Urinary bladder (tissue), 4 donors: ENCODE data around the gene AACS. TPM values are rescaled to one million over a fixed set of nuclear protein-coding genes. Genes with fewer than 3 reads are reported as not detected.

Experiments
- DNase-seq: peaks from one replicate; pipeline ENCODE4 v3.0.0-alpha.2; 2015; ENCODE audit errors: extremely low spot score
- H3K27ac ChIP-seq: one replicate; pipeline ENCODE4 v1.5.1; 2013; ENCODE audit warnings: low read depth, mild to moderate bottlenecking, moderate library complexity
- H3K36me3 ChIP-seq: one replicate; pipeline ENCODE4 v1.6.1; 2013; ENCODE audit warnings: mild to moderate bottlenecking, moderate library complexity; ENCODE audit not compliant: insufficient read depth
- H3K4me1 ChIP-seq: one replicate; pipeline ENCODE4 v1.6.1; 2013; ENCODE audit warnings: mild to moderate bottlenecking, moderate library complexity; ENCODE audit not compliant: insufficient read depth
- H3K4me3 ChIP-seq: one replicate; pipeline ENCODE4 v1.5.1; 2013; ENCODE audit warnings: low read depth, low read length
- WGBS: extraction: QIAGEN DNeasy Blood & Tissue Kit; methylation state at CpG from one replicate; pipeline ENCODE4 v1.1.7; 2013; 5-methylcytosine and 5-hydroxymethylcytosine counted together
- polyA plus RNA-seq: library from polyadenylated mRNA; stranded (reverse); fragments of 200-250 nt; gene quantifications from one replicate; pipeline ENCODE4 v1.2.3, GENCODE V29; 2013
- total RNA-seq: library from RNA; depleted of rRNA; stranded (reverse); fragments of >200 nt; gene quantifications from one replicate; pipeline ENCODE4 v1.2.3, GENCODE V29; 2014
- donor health status: healthy with polysubstance abuse.
- donor health status: healthy.

The AACS gene
- total and polyA plus RNA-seq, 2 donors = 14.1 to 14.9 TPM

DNA sequence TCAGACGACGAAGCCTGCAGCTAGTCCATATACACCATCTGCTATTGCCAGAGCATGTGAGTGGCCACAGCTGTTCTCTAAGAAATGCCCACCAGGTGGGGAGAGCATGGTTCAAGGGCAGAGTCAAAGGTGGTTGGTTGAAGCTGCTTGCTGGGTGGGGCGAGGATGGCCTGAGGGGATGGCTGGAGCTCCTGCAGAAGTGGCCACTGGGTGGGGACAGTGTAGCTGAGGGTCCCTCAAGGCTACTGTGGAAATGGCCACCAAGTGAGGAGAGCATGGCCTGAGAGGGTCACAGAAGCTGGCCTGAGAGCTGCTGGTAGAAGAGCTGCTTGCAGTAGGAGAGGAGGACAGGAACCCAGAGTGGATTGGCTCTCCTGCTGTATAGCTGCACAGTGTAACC, 102.4 kb downstream of the AACS start:
- H3K4me3 ChIP-seq = no peak overlapping the region
- 83% methylated on average over 3 of the region's 3 CpGs for WGBS
- no peaks in the 10 kb centered on the region for H3K4me1 ChIP-seq
- no peak for DNase-seq
- H3K36me3 ChIP-seq = no peaks in the 10 kb centered on the region
- H3K27ac ChIP-seq = no peak overlapping the region

DNA sequence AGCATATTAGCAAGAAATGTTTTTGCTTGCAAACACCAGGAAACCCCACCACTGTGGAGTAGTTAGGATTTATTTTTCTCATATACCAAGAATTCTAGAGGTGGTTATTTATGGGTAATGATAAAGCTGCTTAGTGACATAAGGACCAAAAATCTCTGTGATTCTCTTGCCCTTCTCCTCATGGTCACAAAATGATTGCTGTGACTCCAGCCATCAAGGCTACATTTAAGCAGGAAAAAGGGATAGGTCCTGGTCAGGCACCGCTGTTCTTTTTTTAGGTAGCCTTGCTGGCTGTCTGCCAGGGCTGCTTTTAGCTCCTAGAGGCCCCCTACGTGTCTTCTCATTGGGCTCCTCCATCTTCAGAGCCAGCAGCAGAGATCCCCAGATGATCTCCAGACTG, 104.2 kb downstream of the AACS start:
- no peak overlapping the region for H3K27ac ChIP-seq
- H3K4me3 ChIP-seq = no peak overlapping the region
- DNase-seq = no peak
- 55% methylated on average over 2 of the region's 2 CpGs for whole genome bisulfite sequencing
- no peaks in the 10 kb centered on the region for H3K4me1 ChIP-seq
- H3K36me3 ChIP-seq = no peaks in the 10 kb centered on the region

DNA sequence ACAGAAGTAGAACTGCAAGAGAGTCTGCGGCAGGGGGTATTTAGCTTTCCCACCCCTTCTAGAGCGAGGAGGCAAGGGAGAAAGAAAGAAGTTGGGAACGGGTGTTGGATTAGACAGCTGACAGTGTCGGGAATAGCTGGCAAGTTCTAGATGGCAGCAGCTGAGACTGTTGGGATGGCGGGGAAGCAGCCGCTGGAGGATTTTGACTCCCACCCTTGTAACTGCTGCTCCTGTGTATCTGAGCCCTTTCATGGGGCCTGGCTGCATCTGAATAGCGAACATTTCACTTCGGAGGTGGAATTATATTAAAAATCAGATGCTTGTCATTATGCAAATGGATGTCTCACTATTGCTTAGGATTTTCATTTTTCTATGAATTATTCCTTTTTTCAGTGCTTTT, 104.6 kb downstream of the AACS start:
- no peak for DNase-seq
- Histone ChIP-seq H3K4me1 (no peaks in the 10 kb centered on the region), H3K27ac (no peak overlapping the region), H3K36me3 (no peaks in the 10 kb centered on the region), H3K4me3 (no peak overlapping the region)
- 79% methylated on average over 8 of the region's 8 CpGs for WGBS

DNA sequence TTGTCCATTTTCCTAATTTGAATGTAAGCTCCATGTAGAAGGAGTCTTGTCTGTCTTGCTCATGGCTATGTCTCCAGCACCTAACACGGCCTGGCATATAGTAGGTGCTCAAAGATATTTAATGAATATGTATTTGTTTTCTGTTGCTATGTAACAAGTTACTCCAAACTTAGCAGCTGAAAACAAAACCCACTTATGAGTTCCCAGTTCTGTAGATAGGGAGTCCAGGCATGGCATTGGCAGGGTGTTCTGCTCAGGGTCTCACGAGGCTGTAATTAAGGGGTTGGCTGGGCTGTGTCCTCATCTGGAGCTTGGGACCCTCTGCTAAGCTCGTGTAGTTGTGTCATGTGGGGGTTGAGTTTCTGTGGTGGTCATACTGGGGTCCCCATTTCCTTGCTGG, 106.0 kb downstream of the AACS start:
- Histone ChIP-seq H3K36me3 (no peaks in the 10 kb centered on the region), H3K27ac (no peak overlapping the region), H3K4me3 (no peak overlapping the region), H3K4me1 (no peaks in the 10 kb centered on the region)
- no peak for DNase-seq
- 59% methylated on average over 3 of the region's 3 CpGs for WGBS

DNA sequence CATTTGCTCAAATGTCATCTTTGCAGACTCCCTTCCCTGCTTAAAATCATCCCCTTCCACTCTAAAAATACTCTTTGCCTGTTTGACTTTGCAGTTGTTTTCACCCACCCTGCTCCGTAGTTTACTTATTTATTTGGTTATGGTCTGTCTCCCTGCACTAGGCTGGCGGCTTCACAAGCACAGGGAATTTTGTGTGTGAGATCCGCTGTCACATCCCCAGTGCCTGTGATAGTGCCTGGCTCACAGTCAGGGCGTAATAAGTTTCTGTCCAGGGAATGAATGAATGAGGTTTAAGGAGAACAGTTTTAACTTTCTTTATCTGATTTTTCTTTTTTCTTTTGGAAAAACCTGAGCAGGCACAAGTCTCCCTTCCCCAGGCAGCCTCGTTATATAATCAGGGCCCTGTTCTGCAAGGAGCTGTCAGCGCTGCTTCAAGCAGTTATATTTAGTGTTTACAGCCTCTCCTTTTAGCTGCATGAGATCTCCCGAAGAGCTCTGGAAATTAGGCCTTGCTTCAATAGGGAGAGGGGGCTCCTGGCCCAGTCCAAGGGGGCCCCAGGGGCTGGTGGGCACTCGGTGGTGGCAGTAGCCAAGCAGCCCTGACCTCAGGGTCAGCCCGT, 107.1 kb downstream of the AACS start:
- no peaks in the 10 kb centered on the region for H3K36me3 ChIP-seq
- no peak overlapping the region for H3K27ac ChIP-seq
- no peaks in the 10 kb centered on the region for H3K4me1 ChIP-seq
- 58% methylated on average over 9 of the region's 9 CpGs for WGBS
- H3K4me3 ChIP-seq = no peak overlapping the region
- no peak for DNase-seq

DNA sequence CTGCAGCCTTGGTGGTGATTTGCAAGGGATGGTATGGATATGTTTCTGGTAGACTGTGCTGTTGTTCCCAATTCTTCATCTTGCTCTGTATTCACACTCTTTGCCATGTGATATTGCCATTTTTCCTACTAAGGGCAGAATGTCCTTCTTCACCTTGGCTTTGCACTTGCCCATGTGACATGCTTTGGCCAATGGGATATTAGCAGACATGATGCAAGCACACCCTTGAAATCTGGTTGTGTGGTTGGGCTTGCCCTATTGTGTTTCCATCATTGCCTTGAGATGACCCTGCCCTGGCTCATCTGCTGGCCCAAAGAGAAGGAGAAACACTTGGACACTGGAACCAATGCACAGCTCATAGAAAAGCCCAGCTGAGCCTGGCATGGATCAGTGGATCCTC, 110.3 kb downstream of the AACS start:
- no peak for DNase-seq
- Histone ChIP-seq H3K4me1 (no peaks in the 10 kb centered on the region), H3K27ac (no peak overlapping the region), H3K36me3 (no peaks in the 10 kb centered on the region), H3K4me3 (no peak overlapping the region)

DNA sequence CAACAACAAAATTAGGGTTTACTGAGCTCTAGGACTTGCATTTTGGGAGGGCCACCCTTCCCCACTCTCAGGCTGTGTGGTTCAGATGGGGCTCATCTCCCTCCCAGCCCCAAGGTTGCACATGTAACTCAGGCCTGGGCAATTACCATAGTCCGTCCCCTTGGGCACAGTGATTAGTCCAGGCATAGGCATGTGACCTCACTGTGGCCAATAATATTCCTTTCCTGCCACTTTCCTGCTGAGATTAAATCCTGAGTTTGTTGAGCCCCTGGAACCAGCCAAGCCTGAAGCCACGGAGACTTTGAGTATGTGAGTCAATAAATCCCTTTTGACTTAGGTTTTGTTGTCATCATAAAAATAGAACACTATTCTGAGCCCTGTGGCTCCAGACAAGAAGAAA, 113.0 kb downstream of the AACS start:
- Histone ChIP-seq H3K4me1 (no peaks in the 10 kb centered on the region), H3K4me3 (no peak overlapping the region), H3K27ac (no peak overlapping the region), H3K36me3 (no peaks in the 10 kb centered on the region)
- 68% methylated on average over 2 of the region's 2 CpGs for WGBS
- DNase-seq = no peak

DNA sequence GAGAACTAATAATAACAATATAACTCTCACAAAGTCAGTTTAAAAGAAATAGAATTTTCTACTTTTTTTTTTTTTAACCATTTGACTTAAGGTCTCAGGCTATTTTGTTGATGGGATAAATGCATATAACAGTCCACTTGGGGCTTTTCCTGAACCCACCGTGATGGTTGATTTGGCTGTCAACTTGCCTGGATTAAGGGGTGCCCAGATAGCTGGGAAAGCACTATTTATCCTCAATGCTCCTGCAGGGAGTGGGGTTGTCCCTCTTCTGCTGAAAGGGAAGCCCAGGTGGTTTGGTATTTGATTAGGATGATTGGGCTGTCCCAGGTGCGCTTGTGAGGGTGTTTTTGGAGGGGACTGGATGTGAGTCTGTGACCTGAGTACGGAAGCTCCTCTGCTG, 114.9 kb downstream of the AACS start:
- no peak for DNase-seq
- Histone ChIP-seq H3K27ac (no peak overlapping the region), H3K4me1 (no peaks in the 10 kb centered on the region), H3K36me3 (no peaks in the 10 kb centered on the region), H3K4me3 (no peak overlapping the region)
- 86% methylated on average over 3 of the region's 3 CpGs for WGBS

DNA sequence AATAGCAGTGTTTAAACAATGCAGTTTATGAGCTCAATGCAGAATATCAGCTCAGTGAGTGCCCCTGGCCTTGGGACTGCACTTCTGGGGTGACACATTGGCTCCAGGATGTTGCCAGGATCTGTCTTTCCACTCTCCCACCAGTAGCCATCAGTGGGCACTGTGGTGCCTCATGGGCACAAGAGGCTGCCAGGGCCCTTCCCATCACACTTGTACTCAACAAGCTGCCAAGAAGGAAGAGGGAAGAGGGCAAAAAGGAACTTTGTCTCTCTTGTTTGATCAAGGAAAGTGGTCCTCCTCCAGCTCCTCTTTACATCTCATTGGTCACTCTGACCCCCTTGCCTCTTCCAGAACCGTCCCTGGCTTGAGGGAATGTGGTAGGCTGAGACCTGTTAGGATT, 115.9 kb downstream of the AACS start:
- no peaks in the 10 kb centered on the region for H3K4me1 ChIP-seq
- H3K36me3 ChIP-seq = no peaks in the 10 kb centered on the region
- 70% methylated on average over 1 of the region's 1 CpG for WGBS
- H3K27ac ChIP-seq = no peak overlapping the region
- DNase-seq = no peak
- no peak overlapping the region for H3K4me3 ChIP-seq

DNA sequence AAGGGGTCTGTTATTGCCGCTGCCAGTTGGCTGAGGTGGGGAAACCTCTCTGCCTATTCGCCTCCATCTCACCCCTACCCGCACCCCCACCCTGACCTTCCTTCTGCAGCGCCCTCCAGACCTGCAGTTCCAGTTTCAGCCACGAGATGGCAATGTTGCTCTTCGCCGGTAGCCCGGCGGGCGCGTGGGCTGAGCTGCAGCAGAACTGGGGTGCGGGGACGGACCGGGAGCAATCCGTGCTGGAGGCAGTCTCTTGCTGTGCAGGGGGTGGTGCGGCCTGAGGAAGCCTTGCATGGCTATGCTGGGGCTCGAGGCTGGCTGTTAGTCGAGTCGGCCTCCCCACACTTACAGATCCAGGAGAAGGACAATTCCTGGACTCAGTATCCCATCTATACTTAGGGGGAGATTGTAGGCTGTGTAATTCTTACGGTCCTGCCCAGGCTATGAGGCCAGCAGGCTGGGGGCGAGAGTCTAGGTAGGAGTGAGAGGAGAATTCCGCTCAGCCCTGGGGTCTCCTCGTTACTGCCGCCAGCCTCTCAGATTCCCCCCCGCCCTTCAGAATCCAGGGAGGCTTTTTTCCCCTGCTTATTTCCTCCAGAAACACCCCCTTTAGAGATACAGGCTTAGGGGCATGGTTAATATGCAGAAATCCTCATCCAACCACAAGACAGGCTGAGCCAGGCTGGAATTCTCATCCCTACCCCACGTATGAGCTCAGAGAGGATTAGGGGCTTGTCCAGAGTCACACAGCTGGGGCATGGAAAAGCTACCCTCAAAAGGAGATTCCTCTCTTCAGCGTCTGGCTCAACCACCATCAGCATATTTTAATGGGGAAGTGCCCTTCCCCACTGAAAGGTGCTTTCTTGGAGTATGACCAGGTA, 118.2 kb downstream of the AACS start:
- WGBS = 4% methylated on average over 27 of the region's 27 CpGs
- H3K27ac ChIP-seq = no peak overlapping the region
- no peaks in the 10 kb centered on the region for H3K36me3 ChIP-seq
- H3K4me3 ChIP-seq = no peak overlapping the region
- DNase-seq = peak; percentile 21
- H3K4me1 ChIP-seq = no peaks in the 10 kb centered on the region

DNA sequence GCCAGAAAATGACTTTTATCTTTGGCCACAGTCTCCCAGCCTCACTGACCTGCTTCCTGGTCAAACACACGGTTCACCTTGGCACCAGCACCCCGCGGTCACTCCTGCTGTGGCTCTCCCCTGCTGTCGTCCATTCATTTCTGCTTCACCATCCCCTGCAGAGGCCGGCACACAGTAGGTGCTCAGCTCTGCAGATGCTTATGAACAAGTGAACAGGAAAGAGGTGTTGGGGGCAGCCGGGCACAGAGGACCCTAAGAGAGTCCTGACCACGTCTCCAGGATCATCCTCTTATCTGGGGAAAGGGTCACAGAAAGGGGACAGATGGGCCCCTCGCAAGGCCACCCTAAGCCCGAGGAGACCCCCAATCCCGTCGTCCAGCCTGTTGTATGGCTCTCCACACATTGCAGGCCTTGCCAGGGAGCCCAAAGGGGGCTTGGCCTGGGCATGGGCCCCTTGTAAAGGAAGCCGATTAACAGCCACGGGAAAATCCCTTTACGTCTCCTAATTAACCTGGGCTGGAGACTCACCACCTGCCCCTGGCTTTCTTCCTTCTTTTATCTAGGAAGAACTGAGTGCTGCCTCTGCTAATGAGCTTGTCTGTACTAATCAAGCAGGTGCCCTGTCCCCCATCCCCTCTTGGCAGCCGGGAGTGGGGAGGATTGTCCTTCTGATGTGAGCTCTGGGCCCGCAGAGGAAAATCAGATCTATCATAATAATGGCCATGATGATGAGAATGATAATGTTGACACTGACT, 119.2 kb downstream of the AACS start:
- no peaks in the 10 kb centered on the region for H3K36me3 ChIP-seq
- WGBS = 45% methylated on average over 16 of the region's 16 CpGs

DNA sequence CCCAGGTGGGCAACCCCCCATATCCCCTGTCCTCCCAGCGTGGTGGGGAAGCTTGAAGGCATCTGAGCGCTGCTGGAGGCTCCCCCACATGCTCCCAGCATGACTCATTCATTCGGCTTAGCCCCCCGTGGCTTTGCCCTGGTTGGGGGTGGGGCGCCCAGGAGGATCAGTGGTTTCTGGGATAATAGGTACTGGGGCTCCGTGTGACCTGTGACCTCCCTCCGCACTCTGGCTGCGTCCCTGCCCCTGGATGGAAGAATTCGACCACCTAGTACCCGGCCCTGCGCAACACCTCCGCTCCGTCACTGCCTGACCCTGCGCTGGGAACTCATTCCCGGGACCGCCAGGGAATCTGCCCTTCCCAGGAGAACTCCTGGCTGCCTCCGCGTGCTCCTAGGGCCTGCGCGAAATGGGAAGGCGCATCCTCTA, 120.1 kb downstream of the AACS start:
- H3K27ac ChIP-seq = no peak overlapping the region
- H3K4me3 ChIP-seq = no peak overlapping the region
- H3K4me1 ChIP-seq = no peaks in the 10 kb centered on the region
- no peaks in the 10 kb centered on the region for H3K36me3 ChIP-seq
- DNase-seq = no peak
- WGBS = 11% methylated on average over 21 of the region's 21 CpGs

More for the DNA sequence above, 119.2 kb downstream of the AACS start:
- no peak for DNase-seq
- H3K27ac ChIP-seq = no peak overlapping the region
- H3K4me1 ChIP-seq = no peaks in the 10 kb centered on the region
- H3K4me3 ChIP-seq = no peak overlapping the region

DNA sequence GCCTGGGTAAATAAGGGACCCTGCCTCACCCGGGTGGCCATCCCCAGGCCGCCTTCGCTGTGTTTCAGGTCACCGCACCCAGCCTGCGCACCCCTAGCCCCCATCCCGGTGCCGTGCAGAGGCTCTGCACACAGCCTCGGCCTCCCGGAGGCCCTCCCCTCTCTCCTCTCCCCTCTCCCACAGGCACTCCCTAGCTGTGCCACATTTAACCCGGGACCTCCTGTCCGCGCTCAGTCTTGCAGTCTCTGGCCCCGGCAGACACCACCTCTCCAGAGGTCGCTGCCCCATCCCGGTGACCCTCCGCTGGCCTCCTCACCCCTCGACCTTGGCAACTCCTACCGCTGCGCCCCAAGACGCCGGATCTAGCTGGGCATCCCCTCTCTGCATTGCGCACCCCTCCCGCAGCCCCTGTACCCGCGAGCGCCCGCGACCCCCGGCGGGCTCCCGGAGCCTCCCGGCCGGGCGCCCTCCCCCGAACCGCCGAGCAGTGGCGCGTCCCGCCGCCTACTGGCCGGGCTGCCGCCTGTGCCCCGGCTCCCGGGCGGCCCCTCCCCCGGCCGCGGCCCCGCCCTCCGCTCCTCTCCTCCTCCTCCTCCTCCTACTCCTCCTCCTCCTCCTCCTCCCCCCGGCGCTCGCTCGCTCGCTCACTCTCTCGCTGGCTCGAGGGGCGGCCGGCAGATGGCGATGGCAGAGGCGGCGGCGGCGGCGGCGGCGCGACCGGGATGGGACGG, 120.7 kb downstream of the AACS start, which contains the start of gene TMEM132B:
Gene TMEM132B (plus strand): TSS at position 647 of the 731 bp plus-strand sequence.
- Histone ChIP-seq H3K27ac (no peak within 1 kb of the TSS), H3K36me3 (no peaks in the 10 kb centered on the region), H3K4me3 (peak within 1 kb of the TSS; percentile 56), H3K4me1 (no peaks in the 10 kb centered on the region)
- 2% methylated on average over 55 of the region's 71 CpGs for WGBS
- DNase-seq = peak; percentile 15
